Measurements from ENCODE around the gene OPA3.

OPA3 gene

GRCh38 chr19:45597425-45598111 is 13.0 kb upstream of the OPA3 start:
- DNase-seq, result no peak

- DNase-seq, result no peak
These were observed 11.2 kb upstream of the OPA3 start for GRCh38 chr19:45595814-45596213.

DNA sequence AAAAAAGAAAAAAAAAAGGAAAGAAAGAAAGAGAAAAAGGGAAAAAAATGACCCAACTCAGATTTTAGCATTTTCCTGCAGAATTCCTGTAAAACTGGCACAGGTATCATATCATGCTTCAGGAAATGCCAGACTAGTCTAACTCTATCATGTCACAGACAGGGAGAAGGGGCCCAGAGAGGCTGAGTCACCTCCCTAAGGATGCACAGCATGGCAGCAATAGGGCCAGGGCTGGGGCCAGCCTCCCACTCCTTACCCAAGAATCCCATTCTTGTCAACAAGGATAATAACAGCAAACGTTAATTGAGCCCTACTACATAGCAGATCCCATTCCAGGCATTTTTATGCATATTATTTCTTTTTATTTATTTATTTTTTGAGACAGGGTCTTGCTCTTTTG is 8.9 kb upstream of the OPA3 start:
- no peak for DNase-seq

- DNase-seq, result no peak
These were observed 7.8 kb upstream of the OPA3 start for GRCh38 chr19:45592366-45592765.

- DNase-seq, result no peak
These were observed 7.0 kb upstream of the OPA3 start for GRCh38 chr19:45591638-45592005.

DNA sequence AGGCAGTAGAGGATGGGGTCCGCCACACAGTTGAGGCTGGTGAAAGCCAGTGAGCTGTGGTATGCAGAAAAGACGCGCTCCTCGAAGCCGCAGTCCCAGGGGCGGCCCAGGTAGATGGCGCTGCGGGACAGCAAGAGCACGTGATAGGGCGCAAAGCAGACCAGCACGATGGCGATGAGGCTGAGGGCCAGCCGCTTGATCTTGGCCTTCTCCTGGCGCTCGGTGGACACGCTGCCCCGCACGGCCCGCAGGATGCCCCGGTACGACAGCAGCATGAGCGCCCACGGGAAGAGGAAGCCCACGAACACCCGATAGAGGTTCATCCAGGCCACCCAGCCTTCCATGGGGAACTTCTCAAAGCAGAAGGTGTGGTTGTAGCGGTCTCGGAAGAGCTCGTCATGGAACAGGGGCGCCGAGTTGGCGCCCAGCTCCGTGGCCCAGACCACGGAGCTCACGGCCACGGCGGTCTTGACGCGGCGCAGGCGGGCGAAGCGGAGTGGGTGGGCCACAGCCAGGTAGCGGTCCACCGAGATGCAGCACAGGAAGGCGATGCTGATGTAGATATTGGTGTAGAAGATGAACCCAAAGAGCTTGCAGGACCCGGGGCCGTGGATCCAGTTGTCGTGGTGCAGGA is 6.5 kb upstream of the OPA3 start:
- DNase-seq, result peak; percentile 40

DNA sequence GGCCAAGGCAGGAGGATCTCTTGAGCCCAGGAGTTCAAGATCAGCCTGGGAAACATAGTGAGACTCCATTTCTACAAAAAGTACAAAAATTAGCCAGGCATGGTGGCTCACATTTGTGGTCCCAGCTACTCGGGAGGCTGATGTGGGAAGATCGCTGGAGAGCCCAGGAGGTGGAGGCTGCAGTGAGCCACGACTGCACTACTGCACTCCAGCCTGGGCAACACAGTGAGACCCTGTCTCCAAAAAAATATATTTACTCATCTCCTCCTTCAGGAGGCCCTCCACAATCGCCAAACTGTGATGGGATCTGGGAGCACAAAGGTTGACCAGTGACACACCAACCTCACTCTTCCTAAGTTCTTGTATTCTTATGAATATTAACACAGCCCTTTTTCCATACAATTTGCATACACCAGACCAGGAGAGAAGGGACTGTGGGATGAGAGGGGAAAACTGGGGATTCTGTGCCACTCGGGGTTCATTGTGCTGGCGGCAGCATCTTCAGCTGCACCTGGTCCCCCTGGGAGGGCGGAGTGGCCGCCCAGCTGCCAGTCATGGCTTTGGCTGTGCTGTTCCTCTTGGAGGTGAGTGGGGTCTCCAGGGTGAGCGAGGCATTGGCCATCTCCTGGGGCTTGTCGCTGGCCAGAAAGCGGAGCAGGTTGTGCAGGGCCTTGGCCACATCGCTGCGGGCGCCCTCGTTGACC is 5.8 kb upstream of the OPA3 start:
- DNase-seq, result no peak

GRCh38 chr19:45589768-45590167 is 5.2 kb upstream of the OPA3 start:
- no peak for DNase-seq

- DNase-seq, result no peak
These were observed 3.3 kb upstream of the OPA3 start for GRCh38 chr19:45587873-45588272.

DNA sequence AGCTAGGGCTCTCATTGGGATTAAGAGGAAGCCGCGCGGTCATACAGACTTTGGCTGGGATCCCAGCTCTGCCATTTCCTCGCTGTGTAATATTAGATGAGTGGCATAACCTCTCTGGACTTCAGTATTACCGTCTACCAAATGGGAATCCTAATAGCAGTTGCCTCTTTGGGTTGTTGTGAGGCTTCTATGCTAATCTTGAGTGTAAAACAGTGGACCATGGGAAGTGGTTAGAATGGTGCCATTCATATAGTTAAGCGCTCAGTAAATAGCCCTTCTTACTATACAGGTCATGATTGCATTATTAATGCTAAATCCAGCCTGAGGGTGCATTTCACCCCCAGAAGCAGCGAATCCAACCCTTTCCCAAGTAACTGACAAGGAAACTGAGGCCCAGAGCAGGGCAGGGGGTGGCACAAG is 566 bp upstream of the OPA3 start:
- no peak for DNase-seq

DNA sequence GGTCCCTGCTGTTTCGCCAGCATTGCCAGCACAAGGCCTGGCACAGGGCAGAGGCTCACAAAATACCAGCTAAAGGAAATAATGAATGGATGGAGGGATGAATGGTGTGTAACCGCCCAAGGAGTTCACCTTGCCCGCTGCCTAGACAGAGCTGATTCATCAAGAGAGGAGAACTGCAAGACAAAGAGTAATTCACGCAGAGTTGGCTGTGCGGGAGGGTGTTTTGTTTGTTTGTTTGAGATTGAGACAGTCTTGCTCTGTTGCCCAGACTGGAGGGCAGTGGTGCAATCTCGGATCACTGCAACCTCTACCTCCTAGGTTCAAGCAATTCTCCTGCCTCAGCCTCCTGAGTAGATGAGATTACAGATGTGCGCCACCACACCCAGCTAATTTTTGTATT is 3.0 kb downstream of the OPA3 start:
- DNase-seq, result no peak

DNA sequence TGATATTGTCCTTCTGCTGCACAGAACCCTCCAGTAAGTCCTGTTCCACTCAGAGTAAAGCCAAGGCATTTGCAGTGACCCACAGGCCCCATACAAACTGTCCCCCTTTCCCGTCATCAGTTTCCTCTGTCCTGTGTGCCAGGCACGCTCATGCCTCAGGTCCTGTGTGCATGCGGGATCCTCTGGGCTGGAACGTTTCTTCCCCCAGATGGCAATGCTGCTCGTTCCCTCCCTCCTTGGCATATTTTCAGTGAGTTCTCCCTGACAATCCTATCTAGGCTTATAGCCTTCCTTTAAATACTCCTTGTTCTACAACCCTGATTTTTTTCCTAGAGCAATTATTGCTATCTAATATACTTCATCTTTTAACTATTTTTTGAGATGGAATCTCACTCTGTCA is 5.7 kb downstream of the OPA3 start:
- DNase-seq, result no peak

GRCh38 chr19:45577111-45577905 is 7.3 kb downstream of the OPA3 start:
- DNase-seq, result no peak

GRCh38 chr19:45576682-45577081 is 7.9 kb downstream of the OPA3 start:
- no peak for DNase-seq

DNA sequence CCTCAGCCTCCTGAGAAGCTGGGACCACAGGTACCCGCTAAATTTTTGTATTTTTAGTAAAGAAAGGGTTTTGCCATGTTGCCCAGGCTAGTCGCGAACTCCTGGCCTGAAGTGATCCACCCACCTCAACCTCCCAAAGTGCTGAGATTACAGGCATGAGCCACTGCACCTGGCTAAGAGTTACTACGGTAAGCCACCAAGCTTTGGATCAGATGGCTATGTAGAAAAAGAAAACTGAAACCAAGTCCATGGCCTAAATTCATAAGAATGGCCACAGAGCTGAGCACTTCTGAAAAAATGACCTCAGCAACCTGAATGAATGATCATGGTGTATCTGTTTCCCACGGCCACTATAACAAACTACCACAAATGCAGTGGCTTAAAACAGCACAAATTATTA is 9.4 kb downstream of the OPA3 start:
- no peak for DNase-seq

GRCh38 chr19:45574526-45574925 is 10.1 kb downstream of the OPA3 start:
- DNase-seq, result no peak

GRCh38 chr19:45571457-45572220 is 13.0 kb downstream of the OPA3 start:
- DNase-seq, result no peak

DNA sequence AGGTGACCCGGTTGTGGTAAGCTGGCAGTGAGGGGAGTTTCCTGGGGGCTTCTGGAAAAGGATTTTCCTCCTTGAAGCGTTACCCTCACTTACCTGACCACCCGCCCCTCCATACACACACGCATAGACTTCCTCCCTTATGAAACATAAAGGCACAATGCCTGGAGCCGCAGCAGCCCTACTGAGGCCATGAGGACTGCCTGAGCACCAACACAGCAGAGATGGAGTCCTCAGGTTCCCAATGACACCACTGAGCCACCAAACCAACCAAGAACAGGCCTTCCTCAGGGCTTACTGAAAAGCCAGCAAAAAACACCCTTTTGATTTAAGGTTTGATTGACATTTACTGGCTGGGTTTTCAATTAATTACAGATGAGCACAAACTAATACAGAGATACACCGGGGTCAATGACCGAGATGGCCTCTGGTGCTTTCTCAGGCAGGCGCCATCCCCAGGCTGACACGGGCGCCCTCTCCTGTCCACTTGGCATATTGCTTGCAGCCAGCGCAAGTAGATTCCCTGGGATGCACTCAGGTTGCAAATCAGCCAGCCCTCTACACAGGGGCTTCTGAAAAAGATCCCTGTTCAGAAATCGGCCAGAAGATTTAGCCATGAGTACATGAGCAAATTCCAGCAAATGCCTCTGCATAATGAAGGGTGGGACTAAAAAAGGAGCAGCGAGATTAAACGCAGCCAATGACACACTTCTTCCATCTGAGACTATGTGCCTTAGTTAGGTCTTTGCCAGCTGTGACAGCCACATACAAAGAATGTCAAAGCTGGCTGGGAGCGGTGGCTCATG is 14.8 kb downstream of the OPA3 start:
- DNase-seq, result peak; percentile 69

GRCh38 chr19:45568732-45569131 is 15.9 kb downstream of the OPA3 start:
- DNase-seq, result no peak

DNA sequence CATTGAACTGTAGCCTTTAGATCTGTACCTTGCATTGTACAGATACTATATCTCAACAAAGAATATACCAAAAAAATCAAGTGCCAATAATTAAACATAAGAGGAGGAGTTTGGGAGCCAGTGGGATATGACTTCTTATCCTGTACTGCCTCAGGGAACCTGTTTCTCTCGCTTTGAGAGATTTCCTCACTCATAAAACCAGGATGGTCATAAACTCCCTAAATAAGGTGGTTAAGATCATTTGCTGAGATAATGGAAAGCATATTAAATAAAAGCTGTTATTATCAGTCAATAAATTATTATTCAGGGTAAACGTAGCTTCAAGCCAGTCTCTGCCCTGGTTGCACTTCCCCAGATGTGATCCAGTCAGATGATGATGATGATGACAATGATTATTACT is 17.0 kb downstream of the OPA3 start:
- DNase-seq, result no peak

- DNase-seq, result no peak
These were observed 20.3 kb downstream of the OPA3 start for GRCh38 chr19:45564131-45564780.

Data from activated T-cell treated with anti-CD3 and anti-CD28 coated beads, Interleukin-2, amount 50 U/mL, for 1 hour (primary cell).